Measurements from ENCODE around the gene CYP39A1.

DNA sequence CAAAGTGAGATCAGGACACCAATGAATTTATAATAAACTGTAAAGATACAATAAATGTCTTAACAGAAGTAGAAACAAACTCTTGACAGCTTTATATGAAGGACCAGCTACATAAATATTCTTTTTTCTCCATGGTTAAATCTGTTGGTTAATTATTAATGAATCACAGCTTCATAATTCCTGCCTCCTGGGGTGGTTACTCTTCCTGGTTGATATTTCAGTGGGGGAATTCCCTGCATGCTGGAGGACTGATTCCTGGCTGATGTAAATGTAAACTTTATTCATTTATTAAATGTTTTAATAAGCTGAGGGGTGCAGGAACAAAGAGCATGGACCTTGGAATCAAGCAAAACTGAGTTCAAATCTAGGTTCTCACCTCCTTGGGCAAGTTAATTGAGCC is 145.2 kb downstream of the CYP39A1 start:
- TF ChIP-seq, protein P1, sequence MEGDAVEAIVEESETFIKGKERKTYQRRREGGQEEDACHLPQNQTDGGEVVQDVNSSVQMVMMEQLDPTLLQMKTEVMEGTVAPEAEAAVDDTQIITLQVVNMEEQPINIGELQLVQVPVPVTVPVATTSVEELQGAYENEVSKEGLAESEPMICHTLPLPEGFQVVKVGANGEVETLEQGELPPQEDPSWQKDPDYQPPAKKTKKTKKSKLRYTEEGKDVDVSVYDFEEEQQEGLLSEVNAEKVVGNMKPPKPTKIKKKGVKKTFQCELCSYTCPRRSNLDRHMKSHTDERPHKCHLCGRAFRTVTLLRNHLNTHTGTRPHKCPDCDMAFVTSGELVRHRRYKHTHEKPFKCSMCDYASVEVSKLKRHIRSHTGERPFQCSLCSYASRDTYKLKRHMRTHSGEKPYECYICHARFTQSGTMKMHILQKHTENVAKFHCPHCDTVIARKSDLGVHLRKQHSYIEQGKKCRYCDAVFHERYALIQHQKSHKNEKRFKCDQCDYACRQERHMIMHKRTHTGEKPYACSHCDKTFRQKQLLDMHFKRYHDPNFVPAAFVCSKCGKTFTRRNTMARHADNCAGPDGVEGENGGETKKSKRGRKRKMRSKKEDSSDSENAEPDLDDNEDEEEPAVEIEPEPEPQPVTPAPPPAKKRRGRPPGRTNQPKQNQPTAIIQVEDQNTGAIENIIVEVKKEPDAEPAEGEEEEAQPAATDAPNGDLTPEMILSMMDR (IDR thresholded peaks at IDR 0.05): no peak
- no peak for TF ChIP-seq POLR2A (IDR thresholded peaks at IDR 0.05)

All from body of pancreas (tissue), 4 donors.